ENCODE data around the gene NCOR2. TPM values are rescaled to one million over a fixed set of nuclear protein-coding genes. Genes with fewer than 3 reads are reported as not detected.

Gene NCOR2
- total RNA-seq (2014; rRNA removed; shearing (Covaris generic)) = 16.5 and 54.8 TPM in 2 replicates

DNA sequence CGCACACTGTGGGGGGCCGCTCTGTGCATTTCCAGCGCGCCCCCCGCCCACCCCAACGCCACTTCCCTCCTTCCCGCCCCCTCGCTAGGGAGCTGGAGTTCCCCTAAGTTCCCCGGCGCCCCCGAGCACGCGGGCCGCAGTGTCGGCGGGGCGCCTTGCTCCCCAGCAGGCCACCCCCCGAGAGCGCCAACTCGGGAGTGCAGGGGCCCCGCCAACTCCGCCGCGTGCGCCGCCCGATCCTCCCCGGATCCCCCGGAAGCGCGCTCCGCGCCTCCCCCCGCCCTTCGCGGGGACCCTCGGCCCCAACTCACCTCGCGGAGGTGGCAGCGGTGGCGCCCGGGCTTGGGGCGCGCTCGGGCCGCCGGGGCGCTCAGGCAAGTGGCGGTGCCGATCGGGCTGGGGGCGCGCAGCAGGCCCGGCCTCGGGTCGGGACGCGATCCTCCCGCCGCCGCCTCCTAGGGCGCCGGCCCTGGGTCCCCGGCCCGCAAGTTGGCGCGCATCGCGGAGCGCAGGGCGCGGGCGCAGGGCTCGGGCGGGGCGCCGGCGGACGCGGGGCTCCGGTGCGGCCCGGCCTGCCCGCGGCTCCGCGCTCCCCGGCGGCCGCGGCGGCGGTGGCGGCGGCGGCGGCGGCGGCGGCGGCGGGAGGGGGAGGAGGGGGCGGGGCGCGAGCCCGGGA lies at the start of gene NCOR2:
Gene NCOR2 (minus strand): TSS at position 616 of the 676 bp plus-strand sequence. CDS start 72,361 bp downstream, outside the sequence.
- peak; percentile 34 for DNase-seq (ENCODE audit: low read depth)

DNA sequence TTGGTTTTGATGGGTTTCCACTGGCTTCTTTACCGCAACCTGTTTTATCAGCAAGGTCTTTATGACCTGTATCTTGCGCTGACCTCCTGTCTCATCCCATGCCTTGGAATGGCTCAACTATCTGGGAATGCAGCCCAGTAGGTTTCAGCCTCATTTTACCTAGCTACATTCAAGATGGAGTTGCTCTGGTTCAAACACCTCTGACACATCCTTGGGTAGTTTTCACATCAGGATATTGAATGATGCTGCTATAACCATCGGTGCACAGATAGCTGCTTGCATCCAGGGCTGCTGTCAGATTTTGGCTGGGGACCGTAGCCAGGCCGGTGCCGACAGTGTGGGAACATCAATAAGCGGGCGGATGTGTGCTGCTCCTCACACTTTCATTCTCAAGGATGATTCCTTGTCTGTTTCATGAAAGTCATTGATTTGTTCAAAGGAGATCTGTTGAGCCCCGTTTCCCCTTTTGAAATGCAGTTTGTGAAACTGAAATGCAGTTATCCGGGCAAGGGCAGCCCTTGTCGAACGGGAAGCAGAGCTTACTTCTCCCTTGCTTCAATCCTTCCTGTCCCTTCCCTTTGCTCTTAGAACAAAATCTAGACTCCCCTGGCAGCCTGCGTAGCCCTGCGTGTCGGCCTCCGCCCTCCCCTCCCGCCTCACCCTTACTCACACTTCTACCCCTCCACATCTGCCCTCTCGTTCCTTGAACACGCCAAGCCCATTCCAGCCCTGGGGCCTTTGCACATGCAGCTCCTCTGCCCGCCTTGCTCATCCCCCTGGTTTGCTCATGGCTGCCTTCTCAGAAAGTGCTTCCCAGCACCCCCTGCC lies 49.2 kb upstream of the NCOR2 start:
- DNase-seq (ENCODE audit: low read depth) = no peak

- DNase-seq (ENCODE audit: low read depth) = no peak
Observed at GRCh38 chr12:124614512-124615292, 47.3 kb upstream of the NCOR2 start.

- DNase-seq (ENCODE audit: low read depth) = peak; percentile 58
Observed at GRCh38 chr12:124613151-124613585, 45.8 kb upstream of the NCOR2 start.

GRCh38 chr12:124612410-124612680 lies 44.9 kb upstream of the NCOR2 start:
- no peak for DNase-seq (ENCODE audit: low read depth)

- DNase-seq (ENCODE audit: low read depth) = no peak
Observed at GRCh38 chr12:124611559-124612409, 44.4 kb upstream of the NCOR2 start.

- no peak for DNase-seq (ENCODE audit: low read depth)
Observed at GRCh38 chr12:124610629-124611558, 43.5 kb upstream of the NCOR2 start.

DNA sequence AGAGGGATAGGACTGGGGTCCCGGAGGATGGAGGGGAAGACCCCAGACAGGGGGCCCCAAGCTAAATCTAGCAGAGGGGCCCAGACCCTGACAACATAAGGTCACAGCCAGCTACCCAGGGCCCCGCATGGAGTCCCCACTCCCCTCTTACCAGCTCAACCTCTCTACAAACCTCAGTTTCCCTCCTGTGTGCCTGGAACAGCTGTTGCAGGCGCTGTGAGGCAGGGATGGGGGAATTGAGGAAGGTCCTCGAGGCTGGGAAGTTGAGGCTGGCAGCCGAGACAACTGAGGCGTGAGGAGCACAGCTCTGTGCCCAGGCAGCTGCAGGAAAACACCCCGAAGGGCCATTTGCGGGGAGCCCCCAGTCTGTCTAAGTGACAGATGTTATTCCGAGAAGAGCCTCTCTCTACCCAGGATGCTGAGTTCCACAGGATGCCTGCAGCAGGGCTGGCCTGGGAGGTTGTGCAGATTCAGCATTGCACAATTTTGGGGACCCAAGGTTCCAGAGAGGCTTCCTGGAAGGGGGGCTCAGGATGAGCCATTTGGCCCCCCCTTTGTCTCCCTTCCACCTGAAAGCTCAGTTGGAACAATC lies 42.7 kb upstream of the NCOR2 start:
- no peak for DNase-seq (ENCODE audit: low read depth)

GRCh38 chr12:124609041-124609989 lies 41.9 kb upstream of the NCOR2 start:
- DNase-seq (ENCODE audit: low read depth) = peak; percentile 78

DNA sequence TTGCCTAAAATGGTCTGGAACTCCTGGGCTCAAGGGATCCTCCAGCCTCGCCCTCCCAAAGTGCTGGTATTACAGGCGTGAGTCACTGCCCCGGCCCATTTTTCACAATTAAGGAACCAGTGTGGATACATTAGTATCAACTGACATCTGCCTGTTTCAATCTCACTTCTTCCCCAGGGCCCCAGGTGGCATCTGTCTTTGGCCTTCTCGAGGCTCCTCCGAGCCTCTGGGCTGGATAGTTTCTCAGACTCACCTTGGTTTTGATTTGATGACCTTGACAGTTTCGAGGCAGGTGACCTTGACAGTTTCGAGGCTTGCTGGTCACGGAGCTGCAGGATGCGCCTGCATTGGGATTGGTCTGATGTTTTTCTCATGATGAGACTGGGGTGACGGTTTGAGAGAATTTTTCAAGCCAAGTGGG lies 41.0 kb upstream of the NCOR2 start:
- peak; percentile 34 for DNase-seq (ENCODE audit: low read depth)

DNA sequence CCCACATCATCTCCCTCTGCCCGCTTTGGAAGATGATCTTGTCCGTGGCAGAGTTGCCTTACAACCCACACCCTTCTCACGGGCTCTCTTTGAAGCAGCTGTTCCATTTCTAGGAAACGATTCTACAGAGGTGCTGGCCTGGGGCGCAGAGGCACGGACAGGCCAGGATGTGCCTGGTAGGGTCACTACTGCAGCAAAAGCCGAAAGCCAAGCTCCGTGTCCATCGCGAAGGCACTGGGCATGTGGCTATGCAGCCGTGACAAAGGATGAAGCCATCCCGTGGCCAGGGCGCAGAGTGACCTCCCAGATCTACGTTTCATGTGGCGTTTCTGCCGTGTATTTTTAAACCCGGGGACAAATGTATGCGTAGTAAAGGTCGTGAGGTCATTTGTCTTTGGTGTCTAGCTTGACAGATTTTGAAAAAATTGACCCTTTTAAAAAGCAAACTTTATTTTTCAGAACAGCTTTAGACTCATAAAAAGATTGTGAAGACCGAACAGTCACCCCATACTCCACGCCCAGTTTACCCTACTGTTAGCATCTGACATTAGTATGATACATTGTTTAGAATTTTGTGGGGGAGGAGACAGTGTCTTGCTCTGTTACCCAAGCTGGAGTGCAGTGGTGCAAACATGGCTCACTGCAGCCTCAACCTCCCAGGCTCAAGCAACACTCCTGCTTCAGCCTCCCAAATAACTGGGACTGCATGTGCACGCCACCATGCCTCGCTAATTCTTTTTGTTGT lies 40.4 kb upstream of the NCOR2 start:
- no peak for DNase-seq (ENCODE audit: low read depth)

GRCh38 chr12:124605883-124606774 lies 38.7 kb upstream of the NCOR2 start:
- no peak for DNase-seq (ENCODE audit: low read depth)

- no peak for DNase-seq (ENCODE audit: low read depth)
Observed at GRCh38 chr12:124605150-124605882, 37.9 kb upstream of the NCOR2 start.

DNA sequence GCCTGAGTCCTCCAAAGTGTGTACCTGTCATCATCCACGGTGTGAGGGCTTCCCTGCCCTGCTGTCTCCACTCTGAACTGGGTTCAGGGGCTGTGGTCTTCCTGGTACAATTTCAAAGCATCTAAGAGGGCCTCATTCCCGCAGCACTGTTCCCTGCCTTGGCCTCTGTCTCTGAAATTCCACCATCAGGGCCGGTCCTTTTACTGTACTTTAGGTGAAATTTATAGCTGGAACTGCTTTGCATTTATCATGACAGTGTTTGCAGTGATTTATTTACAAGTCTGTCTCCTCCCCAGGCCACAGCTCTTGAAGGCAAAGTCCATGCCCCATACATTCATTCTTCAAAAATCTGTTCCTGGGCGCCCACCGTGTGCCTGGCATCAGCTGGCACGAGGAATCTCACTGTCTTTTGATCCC lies 36.9 kb upstream of the NCOR2 start:
- DNase-seq (ENCODE audit: low read depth) = no peak

GRCh38 chr12:124603831-124604251 lies 36.4 kb upstream of the NCOR2 start:
- no peak for DNase-seq (ENCODE audit: low read depth)

- DNase-seq (ENCODE audit: low read depth) = no peak
Observed at GRCh38 chr12:124603100-124603541, 35.7 kb upstream of the NCOR2 start.
